Ureter (tissue), 1 donor: ENCODE results near the gene KLHL29. TPM values are rescaled to one million over a fixed set of nuclear protein-coding genes. Genes with fewer than 3 reads are reported as not detected.
A peak's percentile ranks its signal among the peaks of the same experiment; 100 is the strongest.

Experiments used
- DNase-seq: peaks from one replicate; pipeline ENCODE4 v3.0.0-alpha.2; 2020; ENCODE audit warnings: low spot score
- total RNA-seq: library from RNA; stranded (reverse); gene quantifications from one replicate; pipeline ENCODE4 v1.2.4, GENCODE V29; 2023
- donor health status: DM: yes; HTN: yes; CAD: no.

The KLHL29 gene
- total RNA-seq, 1 donor from 2014 or later, result 16.8 TPM

DNA sequence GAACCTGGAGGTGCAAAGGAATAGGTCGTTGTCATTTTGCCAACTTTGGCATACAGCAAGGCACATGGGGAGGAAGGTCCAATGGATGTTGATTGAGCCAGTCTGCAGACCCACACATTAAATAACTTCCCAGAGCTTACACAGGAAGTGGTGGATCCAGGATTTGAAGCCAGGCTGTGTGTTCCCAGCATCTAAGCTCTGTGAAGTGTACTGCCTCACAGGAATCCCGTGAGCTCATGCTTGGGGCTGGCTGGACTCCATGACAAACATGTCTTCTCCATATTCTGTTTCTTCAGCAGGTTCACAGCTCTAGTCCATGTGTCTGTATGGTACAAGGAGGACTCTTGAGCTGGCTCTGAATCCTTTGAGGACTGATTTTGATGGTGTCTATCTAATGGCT lies 63.9 kb downstream of the KLHL29 start:
- no peak for DNase-seq

DNA sequence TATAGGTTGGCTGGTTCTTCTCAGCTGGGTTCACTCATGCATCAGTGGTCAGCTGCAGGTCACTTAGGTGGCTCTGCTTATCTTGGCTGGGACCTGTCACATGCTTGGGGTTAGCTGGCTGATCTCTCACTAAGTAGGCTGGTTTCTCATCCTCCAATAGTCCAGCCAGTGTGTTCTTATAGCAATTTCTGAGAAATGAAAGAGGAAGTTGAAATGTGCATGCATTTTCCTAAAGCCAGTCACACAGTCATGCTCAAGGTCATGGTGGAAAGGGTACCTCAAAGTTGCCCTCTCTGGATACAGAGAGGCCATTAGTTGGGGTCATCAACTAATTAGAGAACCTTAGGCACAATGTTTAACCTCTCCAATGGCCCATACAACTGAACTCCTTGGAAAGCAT lies 64.4 kb downstream of the KLHL29 start:
- peak; percentile 18 for DNase-seq

DNA sequence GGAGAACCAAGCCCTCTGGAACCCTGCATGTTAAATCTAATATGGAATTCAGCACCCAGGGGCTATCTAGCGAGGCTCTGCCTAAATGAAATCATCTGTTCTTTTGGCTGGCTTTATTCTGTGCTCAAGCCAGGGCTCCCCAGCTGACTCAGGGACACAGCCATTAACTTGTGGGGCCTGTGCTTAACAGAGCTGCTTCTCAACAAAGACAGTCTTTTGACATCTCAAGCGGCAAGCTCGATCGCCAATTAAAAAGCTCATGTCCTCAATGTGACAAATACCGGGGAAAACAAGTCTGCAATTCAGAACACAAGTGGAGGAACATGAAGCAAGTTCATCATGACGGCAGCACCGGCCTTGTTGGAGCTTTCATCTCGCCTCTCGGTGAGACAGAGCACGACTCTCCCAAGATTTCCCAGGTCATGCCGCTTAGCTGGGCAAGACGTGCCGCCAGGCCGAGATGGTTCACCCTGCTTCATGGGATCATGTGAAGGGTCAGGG lies 64.9 kb downstream of the KLHL29 start:
- peak; percentile 27 for DNase-seq

DNA sequence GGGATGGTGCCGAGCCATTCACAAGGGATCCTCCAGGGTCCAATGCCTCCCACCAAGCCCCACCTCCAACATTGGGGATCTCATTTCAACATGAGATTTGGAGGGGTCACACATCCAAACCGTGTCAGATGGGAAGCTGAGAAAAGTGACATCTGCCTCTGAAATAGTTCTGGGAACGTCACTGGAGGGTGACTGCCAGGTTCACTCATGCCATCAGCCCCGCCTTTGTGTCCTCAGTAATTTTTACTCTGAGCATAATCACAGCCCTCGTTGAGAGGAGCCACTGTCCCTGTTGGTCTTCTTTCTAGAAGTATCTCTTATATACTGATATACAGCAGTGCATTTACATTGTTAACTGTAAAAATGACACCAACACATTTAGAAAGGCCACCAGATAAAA lies 67.4 kb downstream of the KLHL29 start:
- peak; percentile 14 for DNase-seq

DNA sequence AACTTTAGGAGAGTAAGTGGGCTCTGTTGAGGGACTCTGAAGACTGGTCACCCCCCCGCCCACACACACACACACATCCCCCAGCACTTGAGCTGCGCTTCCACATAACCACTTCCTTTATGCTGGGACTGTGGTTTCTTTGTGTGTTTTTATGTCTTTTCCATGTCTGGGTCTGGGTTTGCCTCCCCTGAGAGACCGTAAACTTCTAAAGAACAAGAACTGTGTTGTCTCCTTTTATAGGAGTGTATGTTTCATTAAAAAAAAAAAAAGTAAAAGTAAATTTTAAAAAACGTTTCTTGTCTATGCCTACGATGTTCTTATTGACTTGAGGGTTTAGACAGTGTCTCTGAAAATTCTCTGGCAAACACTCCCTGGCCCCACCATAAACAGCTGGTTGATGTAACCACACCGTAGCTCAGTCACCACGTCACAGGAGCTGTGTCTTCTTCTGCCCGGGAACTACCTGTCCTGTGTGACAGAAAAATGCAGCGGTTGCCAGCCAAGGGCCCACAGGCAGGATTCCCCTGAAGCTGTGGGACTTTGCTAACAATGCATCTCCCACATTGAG lies 68.0 kb downstream of the KLHL29 start:
- DNase-seq, result peak; percentile 40

DNA sequence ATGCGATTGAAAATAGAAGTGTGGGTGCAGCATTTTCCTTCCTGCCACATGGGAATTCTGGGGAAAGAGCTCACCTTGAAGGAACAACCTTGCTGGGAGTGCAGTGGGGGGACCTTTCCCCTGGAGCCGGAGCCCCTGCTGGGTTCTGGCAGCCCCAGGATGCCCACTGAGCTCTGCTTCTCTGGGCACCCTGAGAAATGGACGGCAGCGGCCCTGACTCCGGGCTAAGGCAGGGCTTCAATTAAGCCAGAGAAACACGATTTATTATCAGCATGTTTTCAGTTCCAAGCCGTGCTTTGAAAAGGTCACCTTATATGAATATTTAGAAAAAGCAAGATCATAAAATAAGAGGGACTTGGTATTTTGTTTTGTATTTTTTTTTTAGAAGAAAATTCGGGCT lies 68.5 kb downstream of the KLHL29 start:
- peak; percentile 15 for DNase-seq

DNA sequence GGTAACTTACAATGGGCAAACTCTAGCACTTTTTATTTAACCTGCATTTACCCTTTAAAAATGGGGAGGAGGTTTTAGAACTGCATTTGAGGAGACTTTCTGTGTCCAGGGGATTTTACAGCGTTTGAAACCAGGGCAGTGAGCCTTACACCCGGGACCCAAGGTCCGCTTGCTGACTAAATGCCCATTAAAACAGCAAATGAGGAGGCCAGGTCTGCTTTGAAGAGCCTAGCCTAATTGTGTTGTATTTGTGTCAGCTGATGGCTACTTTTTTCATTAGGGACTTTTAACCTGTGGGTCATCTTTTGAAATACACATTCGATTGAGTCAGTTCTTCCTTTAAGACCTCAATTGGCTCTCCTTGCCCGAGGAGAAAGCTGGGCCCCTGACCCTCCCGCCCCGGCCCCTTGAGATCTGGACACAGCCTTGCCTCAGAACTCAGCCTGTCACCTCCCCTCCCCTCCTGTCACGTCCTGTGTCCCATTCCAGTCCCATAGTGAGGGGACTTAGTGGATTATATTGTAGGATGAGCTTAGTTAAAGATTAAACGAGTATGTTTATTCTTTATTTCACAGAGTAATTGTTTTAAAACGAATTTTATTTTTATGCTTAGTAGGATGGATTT lies 69.0 kb downstream of the KLHL29 start:
- DNase-seq, result peak; percentile 28

DNA sequence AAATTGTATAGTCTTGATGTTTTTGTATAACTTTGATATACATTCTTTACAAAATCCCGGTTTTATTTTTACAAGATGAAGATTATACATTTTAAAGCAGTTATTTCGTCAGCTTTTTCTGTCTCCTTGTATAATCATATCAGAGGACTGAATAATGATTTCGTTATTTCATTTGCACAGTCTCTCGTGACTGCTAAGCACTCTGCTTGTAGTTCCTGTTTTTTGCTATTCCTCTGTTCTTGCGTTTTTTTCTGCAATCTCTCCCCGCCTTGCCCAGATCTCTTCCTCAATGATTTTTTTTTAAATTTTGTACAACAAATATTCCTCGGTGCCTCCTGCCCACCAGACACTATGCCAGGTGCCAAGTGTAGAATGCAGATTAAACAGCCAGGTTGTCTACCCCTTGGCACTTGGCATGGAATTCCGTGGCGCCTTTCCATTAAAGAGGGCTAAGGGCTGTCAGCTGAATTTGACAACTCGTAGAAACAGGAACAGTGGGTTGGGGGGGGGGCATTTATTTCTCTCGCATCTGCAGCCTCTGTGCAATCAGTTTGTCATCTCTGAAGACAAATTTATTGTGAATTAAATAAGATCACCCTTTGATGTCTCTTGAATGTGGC lies 69.6 kb downstream of the KLHL29 start:
- peak; percentile 25 for DNase-seq

DNA sequence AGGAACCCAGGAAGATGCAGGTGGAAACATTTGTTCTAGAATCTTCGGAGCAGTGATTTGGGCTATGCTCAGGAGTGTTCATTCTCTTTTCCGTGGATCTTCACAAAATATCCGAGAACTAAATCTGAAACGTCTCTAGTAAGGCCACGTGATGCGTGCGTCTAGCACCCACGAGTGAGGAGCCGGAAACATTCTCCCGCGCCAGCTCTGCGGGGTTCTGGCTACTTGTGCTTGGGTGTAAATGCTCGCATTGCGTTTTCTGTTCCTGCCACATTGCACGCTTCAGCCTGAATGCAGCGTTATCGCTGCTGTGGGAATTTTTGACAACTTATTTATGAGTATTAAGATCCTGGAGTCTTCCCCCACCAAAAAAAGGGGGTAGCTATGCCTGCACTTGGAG lies 71.4 kb downstream of the KLHL29 start:
- DNase-seq, result no peak

DNA sequence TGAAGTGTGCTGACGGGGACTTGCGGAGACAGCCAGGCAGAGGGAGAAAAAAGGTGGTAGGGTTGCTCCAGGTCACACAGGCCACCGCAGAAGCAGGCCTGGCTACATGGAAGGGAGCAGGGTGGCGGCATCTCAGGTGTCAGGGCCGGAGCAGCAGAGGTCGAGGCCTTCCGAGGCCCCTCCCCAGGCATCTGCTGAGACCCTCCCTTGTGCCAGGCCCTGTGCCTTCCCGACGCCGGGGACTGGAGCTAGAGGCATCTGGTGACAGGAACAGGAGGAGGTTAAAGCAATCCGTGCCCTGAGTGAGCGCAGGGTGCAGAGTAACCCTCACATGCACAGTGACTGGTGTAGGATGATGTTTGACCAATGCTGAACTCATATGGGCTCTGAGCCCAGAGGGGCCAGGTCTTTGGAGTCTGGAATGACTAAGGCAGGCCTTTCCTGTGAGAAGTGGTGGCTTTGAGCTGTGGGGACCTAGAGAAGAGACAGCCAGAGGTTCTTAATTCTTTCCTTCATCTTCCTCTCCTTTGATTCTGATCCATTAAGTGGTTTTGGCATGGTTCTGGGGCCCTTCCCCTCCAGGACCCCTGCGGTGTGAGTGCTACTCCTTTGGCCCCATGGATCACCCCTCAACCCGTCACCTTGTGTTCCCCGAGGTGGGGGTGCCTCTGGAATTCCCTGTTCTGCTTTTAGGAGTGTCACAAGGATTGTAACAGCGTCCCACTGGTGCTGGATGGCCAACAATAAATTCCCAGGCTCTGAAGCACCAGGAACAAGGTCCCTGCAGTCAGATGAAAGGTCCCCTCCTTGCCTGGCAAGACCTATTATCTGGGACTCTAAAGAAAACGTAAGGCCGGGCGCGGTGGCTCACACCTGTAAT lies 72.1 kb downstream of the KLHL29 start:
- DNase-seq, result peak; percentile 26

DNA sequence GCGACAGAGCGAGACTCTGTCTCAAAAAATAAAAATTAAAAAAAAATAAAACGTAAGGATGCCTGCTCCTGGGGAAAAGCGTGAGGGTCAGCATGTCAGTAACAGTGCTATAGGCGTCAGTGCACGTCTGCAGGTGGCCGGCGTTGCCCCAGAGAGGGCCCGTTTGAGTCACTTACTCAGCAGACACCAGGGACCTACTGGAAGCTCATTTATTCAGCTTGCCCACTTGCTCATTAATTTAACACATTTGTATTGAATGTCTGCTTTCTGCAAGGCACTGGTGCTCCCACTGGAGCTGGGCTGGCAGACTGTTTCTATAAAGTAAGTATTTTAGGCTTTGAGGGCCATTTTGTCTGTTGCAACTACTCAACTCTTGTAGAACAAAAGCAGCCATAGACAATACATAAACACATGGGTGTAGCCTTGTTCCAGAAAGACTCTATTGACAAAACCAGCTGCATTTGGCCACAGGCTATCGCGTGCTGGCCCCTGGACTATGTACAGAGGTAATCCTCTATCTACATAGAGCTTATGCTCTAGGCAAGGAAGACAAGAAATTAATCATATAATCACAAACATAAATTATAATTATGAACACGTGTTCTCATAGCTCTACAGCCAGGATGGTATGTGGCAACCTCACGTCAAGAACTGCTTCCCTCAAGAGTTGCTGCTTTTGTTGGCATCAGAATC lies 73.2 kb downstream of the KLHL29 start:
- peak; percentile 19 for DNase-seq

DNA sequence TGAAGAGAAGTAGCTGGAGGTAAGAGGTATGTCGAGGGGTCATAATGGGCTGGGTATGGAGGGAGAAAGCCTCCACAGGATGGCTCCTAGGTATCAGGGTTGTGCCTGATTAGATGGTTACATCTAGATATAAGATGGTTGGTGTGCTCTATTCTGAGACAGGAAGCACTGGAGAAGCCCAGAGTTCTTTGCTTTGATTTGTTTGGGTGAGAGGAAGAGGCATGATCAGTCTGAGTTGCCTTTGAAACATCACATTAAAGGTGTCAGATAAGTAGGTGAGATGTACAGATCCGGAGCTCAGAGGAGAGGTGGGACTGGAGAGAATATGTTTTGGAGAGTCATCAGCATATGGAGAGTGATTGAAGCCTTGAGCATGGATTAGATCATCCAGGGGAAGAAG lies 74.1 kb downstream of the KLHL29 start:
- DNase-seq, result no peak

DNA sequence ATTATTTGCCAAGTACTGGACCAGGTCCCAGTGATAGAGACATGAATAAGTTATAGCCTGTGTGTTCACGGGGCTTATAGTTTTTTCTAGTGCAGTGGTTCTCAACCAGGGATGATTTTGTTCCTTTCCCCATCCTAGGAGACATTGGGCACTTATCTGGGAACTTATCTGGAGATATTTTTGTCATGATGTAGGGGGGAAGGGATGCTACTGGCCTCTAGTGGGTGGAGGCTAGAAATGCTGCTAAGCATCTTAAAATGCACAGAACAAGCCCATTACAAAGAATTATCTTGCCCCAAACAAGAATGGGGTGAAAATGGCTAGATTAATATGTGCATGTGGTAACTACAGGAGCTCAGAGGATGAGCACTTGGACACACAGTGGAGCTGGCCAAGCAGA lies 75.2 kb downstream of the KLHL29 start:
- DNase-seq, result no peak

DNA sequence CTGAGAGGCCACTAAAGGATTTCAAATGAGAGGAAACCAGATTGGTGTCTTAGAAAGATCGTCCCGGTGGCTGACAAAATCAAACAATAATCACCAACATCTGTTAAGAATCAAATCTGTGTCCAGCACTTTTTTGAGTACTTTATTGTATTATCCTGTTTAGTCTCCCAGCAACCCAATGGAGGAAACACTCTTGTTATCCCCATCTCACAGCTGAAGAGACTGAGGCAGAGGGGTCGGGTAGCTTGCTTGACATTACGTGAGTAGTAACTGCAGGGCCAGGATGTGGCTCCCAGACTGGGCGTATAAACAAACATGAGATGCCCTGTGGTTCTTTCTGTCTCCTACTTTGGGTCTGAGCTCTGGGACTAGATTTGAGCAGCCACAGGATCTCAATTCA lies 76.0 kb downstream of the KLHL29 start:
- no peak for DNase-seq

DNA sequence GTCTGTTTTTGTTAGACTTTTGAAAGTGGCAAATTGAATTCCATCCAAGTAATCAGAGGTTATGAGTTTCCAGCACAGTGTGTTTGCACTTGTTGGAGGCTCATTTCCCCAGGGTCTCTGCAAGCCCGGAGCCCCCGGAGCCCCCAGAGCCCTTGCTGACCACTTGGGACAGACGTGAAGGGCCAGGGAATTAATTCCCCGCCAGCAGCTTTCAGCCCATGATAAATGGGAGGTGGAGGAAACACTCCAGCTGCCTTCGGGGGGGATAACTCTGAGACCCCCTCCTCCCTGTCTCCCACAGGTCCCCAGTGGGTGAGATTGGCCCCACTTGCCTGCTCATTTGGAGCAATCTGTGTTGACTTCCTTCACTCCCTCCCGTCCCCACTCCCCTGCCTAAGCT lies 79.2 kb downstream of the KLHL29 start:
- peak; percentile 20 for DNase-seq

DNA sequence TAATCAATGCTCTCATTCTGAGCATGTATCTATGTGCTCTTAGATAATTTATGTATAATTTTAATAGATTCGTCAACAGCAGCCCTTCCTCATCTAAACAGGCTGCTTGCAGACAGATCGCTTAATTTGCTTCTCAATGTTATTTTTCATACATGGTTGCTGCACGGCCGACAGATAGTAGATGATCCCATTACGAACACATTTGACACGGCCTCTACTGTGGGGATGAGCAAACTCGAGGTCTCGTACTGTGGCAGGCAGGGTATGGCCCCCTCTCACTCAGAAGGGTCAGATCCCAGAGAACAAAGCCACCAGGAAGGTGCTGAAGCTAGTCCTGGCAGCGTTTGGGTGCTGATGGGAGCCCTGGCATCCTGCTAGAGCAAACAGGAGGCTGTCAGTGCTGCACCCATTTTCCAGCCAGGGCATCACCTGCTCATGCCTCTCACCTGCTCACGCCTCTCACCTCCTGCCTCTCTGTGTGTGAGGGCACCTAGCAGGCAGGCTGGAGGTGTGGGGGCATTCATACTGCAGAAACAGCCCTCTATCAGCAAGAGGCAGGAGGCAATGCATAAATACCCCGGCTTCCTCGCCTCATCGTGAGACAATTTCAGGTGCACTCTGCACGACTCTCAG lies 80.0 kb downstream of the KLHL29 start:
- DNase-seq, result no peak

DNA sequence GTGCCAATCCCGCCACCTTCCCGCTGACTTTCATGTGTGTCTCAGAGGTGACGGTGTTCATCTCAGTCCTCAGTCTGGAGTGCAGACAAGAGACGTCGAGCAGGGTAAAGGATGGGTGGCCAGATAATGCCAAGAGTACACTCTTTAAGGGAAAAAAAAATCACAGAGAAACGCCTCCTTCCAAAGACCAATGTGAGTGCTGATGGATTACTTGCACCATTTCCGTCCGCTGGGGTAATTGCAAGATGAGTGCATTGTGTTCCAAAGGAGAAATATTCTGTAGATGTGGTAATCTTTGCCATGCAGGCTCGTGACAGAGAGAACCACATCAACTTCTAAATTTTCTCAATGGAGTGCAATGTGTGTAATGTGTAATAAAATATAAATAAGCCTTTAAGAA lies 81.0 kb downstream of the KLHL29 start:
- no peak for DNase-seq

DNA sequence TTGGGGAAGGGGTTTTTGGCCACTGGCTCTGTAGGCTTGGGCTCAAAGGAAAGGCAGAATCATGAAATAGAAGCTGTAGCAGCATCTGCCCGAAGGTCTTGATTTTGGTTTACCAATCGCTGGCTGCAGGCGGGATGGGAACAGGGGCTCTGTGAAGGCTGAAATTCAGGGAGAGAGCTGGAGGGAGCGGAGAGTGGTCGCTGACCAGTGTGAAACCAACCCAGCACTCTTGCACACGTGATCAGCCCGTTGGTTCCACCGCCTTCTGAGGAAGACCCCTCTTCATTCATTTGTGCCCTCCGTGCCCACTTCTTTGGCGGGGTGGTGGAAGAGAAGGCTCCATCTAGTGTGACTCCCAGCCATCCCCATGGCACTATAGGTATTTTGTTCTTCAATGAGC lies 82.6 kb downstream of the KLHL29 start:
- DNase-seq, result no peak

DNA sequence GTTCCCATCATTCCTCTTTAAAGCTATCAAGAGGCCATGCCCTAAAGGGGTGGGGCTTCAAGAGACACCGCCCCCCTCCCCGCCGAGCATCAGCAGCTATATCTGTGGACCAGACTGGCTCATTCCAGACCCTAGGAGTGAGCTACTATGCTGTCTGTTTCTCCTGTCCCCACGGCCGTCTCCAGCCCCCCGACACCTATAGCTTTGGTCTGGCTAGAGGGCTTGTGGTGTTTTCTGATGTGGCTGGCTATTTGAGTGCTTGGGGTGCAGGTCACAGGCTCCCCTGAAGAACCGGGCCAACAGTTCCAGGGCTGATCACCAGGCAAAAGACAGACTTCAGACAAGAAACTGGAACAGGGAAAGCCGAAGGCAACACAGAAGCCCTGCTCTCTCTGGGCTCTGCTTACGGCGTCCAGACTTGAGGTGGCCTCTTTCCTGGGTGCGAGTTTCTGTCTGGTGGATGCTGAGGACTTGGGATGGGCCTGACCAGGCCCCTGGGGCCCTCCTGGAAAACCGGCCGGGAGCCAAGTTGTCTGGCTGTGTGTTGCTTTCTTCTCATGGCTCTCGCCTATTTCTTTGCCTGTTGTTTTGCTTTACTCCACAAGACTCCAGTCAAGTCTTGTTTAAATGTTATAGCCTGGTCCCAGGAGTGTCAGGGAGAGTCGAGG lies 83.6 kb downstream of the KLHL29 start:
- no peak for DNase-seq

DNA sequence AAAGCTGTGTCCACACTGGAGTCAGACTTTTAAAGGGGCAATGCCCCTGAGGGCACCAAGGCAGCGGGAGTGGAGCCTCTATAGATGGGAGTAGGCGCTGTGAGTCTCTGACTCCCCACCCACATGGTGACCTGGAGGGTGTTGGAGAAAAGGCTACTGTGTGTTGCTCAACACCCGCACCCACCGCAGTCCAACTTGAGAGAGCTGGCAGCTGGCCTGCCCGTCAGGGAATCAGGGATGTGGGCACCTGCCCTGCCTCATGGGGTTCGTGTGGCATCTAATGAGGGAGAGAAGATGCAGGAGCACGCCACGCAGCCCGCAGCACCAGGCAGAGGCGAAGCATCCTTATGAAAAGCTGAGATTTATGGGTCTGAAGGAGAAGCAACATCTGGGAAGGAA lies 84.2 kb downstream of the KLHL29 start:
- DNase-seq, result no peak

DNA sequence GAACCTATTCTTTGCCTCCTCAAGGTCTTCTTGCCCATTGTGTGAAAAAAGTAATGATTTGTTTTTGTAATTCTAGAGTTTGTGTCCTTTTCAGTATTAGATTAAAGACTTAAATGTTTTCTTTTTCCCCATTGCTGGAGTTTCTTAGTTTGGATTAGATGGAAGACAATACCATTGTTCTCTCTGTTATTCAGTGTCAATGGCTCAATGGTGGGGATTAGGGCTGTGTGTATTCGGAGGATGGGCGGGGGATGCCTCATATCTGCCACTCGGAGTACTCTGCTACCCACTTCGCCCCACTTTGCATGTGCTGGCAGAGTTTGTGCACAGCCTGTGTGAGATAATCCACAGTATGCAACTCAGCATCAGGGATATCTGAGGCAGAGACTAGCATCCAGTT lies 90.1 kb downstream of the KLHL29 start:
- DNase-seq, result no peak
